Uterus (tissue), 2 donors: Measurements from ENCODE around the gene MTG1.

Experiments
- CTCF ChIP-seq, 4 experiments: fragments of 200-600 bp in 2 of 4; fragments of 450-650 bp in 2 of 4; sonication (generic) in 2 of 4; IDR thresholded peaks; one replicate each; pipeline ENCODE4 v1.5.1; 2016 to 2019; ENCODE audit warnings: antibody characterized with exemption in 4 of 4, mild to moderate bottlenecking in 2 of 4, moderate library complexity in 1 of 4
- POLR2A ChIP-seq, 2 donors: fragments of 450-650 bp; IDR thresholded peaks; one replicate each; pipeline ENCODE4 v1.6.1; 2016; ENCODE audit warnings: antibody characterized with exemption in 2 of 2, mild to moderate bottlenecking in 1 of 2, moderate library complexity in 1 of 2

- no peak for TF ChIP-seq CTCF (IDR thresholded peaks at IDR 0.05)
- TF ChIP-seq POLR2A (IDR thresholded peaks at IDR 0.05) = no peak
Measured at GRCh38 chr10:133377025-133377817, 16.7 kb upstream of the MTG1 start.
